NCI-H1930 (cell line): ENCODE results near the gene NKTR.
"Not testable (repeated sequence)": the region's sequence is repeated elsewhere in the genome, so short reads cannot be mapped to it uniquely, and the experiment has no call there.

Source experiments
- DNase-seq, 2 experiments: peaks; one replicate each; lab custom pipeline; 2025; lab: John Stamatoyannopoulos, UW

The NKTR gene

DNA sequence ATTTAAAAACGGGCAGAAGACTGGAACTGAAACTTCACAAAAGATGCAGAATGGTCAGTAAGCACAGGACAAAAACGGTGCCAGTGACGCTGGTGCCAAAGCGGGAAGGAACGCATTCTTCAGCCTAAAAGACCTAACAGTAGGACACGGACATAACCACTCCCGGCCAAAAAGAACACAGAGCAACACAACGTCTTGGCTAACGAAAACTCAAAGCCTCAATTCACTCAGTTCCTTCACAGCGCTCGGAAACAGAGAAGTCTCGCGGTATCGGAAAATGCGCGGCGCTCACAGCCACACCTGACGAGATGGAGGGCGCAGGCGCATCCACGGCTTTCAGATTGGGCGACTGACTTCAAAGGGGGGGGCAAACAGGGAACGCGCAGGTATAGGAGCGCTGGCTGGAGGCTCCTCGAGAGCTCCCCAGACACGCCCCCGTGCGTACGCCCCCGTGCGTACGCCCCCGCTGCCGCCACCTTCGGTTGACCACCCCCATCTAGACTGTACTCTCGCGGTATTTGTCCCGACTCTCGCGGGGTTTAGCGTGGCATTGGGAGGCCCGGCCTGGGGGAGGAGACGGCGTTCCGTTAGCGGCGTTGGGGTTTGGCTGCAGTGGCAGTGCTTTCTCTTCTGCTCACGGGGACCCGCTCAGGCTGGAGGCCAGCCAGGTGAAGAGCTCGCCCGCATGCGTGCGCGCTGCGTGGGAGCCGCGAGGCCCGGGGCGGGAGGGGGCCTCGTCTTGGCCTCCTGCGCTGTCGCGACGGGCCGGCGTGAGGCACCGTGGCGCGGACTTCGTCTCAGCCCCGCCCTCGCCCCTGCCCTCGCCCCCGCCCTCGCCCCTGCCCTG is at the start of gene NKTR:
TSS of gene NKTR (plus strand) at position 576 of the 847 bp plus-strand sequence. CDS start 321 bp downstream, outside the sequence.
- DNase-seq: peak; percentile 94 to 97

- DNase-seq: no peak
Measured at GRCh38 chr3:42552830-42553229, 47.7 kb upstream of the NKTR start.

DNA sequence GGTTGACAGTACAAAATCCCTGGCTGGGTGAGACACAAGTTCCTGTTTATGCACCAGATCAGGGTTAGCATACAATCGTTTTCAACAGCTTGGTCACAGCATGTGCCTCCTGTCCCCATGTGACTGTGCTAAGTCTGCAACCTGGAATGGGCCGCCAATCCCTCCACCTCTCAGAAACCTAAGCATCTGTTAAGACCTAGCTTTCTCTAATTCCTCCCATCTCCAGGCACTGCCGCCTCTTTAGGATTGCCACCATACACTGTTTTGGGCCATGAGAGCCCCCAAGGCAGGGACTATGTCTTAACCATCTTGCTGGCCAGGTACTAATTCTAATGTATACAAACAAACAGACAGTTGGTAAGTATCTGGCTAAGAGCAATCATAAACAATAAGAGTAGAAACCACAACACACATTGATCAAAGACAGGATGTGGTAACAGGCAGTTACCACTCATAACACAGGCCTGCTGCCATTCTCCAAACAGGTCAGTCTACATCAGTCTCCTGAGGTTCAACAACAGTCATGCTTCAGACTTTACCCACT is 44.3 kb upstream of the NKTR start:
- DNase-seq: no peak

GRCh38 chr3:42556817-42557216 is 43.7 kb upstream of the NKTR start:
- not testable (repeated sequence) for DNase-seq

GRCh38 chr3:42557854-42558253 is 42.6 kb upstream of the NKTR start:
- DNase-seq: no peak

- no peak for DNase-seq
Measured at GRCh38 chr3:42562047-42562907, 38.2 kb upstream of the NKTR start.

DNA sequence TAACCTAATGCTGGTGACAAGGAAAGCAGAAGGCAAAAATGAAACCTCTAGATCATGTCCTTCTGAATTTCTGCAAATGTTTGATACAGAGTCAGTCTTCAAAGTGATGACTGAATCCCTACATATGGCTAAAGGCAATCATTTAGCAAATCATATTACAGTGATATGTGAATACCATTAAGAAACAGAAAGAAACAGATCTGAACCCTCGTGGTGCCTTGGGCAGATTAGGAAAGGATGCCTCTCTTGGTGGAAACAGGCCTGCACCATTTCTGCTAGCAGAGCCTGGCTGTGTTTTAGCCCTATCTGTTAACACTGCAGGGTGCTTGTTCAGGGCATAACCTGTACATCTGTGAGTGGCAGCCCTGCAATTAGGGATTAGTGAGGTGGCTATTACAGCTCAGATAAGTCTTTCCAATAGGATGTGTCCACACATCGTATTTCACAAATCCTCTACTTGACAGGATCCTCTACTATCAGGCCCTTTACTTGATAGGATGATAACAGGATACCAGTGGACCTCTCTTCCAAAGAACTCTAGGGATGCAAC is 30.8 kb upstream of the NKTR start:
- no peak for DNase-seq

DNA sequence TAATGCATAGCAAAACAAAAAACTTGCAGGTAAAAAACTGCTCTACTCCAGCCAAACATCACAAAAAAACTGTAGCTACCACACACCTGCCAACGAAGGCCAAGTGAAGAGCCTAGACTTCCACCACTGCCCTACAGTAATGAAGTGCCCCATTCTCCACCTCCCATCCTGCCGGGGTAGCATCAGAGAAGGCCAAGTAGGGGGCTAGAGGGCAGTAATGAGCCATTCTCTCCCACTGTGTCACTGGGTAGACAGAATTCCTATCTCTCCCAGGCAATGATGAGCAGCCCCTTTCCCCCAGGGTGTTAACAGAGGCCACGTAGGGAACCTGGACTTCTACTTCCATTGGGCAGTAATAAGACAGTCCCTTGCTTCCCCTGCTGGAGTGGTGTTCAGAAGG is 28.2 kb upstream of the NKTR start:
- no peak for DNase-seq

DNA sequence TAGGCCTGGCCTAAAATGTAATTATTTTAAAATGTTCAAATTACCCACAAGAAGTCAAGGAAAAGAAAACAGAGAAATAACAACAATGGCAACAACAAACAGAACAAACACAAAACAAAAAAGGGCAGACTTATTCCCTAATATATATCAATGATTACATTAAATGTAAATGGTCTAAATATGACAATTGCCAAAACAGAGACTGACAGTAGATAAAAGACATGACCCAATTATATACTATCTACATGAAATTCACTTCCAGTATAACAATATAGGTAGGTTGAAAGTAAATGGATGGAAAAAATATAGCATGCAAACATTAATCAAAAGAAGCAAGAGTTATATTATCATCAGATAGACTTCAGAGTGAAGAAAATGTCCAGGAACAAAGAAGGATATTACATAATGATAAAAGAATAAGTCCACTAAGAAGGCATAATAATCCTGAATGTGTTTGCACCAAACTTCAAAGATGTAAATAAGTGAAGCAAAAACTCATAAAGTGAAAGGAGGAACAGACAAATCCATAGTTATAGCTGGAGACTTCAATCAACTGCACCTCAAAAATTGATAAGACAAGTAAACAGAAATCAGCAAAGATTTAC is 25.2 kb upstream of the NKTR start:
- DNase-seq: no peak

- no peak for DNase-seq
Measured at GRCh38 chr3:42578054-42578453, 22.4 kb upstream of the NKTR start.

GRCh38 chr3:42579346-42579745 is 21.1 kb upstream of the NKTR start:
- DNase-seq: not testable (repeated sequence)

- DNase-seq: no peak
Measured at GRCh38 chr3:42581400-42581708, 19.1 kb upstream of the NKTR start.

DNA sequence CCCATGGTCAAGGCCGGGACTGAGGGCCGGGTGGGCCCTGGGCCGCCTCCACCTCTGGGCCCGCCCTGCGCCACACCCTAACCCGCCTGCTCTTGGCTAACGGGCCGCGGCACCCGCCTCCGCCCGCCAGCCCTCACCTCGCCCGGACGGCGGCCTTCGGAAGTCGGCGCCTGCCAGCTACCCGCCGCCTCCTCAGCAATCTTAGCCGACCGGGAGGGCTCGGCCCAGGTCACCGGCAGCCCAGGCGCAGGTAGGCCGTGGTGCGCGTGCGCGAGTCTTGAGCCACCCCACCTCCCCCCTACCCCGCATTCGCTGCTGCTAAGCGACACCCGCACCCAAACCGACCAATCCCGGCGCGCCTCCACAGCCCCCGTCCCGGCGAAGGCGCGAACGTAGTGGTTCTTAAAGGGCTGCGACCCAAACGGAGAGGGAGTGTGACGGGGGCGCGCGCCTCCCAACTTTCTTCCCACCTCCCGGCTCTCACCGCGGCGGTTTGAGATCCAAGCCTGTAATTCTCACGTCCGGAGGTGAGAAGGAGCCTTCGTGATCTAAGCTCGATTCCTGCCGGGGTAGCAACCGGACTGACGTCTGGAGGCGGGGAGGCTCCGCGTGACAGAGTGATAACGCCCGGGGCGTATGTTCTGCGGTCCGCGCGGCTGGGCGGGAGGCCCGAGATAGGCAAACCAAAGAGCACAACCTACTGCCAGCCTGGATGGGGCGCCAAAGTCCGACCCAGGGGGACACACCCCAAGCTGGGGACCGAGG is 18.6 kb upstream of the NKTR start, which contains the start of gene SEC22C:
TSS of gene SEC22C (minus strand) at position 259 of the 765 bp plus-strand sequence. CDS start 12,921 bp downstream, outside the sequence.
- DNase-seq: peak; percentile 74 to 82

DNA sequence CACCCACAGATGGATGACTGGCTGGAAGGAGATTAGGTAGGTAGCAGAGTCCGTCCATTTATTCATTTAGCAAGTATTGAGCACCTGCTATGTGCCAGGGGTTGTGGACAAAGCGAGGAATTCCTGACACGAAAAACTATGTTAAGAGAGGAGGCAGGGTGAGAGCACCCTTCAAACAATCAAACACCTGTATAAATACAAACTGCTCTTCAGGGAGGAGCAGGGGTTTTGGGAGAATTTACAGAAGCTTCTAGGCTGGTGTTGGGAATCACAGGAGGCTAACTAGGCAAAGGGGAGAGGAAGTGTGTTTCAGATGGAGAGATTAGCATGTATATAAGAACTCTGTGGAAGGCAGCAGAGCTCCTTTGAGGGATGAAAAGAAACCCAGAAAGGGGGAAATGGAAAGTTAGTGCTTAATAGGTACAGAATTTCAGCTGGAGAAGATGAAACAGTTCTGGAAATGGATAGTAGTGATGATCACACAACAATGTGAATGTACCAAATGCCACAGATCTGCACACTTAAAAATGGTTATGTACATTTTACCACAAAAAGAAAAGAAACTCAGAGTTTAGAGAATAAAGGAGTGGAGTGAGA is 17.9 kb upstream of the NKTR start:
- DNase-seq: no peak

GRCh38 chr3:42588625-42589024 is 11.9 kb upstream of the NKTR start:
- DNase-seq: no peak

GRCh38 chr3:42589382-42590109 is 10.9 kb upstream of the NKTR start:
- no peak for DNase-seq

- no peak for DNase-seq
Measured at GRCh38 chr3:42590989-42591756, 9.3 kb upstream of the NKTR start.

DNA sequence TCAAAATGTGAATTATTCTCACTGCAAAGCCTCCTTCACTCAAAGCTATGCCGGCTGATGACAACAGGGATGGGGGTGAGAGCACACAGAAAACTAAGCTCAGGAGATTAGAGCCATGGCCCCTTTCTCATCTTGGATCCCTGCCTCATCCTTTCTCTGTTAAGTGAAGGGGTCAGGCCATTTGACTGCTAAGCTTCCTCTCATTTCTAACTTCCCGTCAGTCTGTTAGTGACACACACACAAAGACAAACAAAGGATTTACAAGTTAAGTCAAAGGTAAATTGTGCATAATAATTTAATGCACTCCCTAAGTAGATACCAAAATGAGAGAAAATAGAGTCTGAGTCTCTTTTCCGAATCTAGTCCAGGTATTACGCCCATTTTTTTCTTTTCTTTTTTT is 8.7 kb upstream of the NKTR start:
- DNase-seq: no peak

DNA sequence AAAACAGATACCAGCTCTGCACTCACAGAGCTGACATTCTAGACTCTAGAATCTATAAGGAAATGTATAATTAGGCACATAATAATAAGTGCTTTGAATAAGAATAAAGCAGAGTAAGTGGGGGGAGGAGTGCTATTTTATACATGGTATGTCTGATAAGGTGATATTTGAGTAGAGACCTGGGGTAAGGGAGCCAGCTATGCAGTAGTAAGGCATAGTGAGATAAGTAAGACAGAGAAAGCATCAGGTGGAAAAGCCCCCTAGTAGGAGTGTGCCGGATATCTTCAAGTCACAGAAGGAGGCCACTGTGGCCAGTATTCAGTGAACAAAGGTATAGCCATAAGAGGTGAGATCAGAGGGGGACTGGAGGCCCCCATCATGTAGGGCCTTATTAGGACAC is 6.9 kb upstream of the NKTR start:
- no peak for DNase-seq
